Ovary (tissue), 3 donors: ENCODE results near the gene HHIPL1.

Source experiments
- CTCF ChIP-seq, 3 donors: fragments of 450-650 bp in 2 of 3; fragments of 200-600 bp in 1 of 3; IDR thresholded peaks; one replicate each; pipeline versions ENCODE4 v1.5.1 to v1.8.0; 2016 to 2022; ENCODE audit warnings: antibody characterized with exemption in 3 of 3, mild to moderate bottlenecking in 1 of 3
- EP300 ChIP-seq: sonication (generic); formaldehyde crosslinking; IDR thresholded peaks from one replicate; pipeline ENCODE4 v1.6.1; 2017; ENCODE audit warnings: antibody characterized with exemption
- POLR2A ChIP-seq: fragments of 450-650 bp; IDR thresholded peaks from one replicate; pipeline ENCODE4 v1.6.1; 2017; ENCODE audit warnings: antibody characterized with exemption, mild to moderate bottlenecking, moderate library complexity
- donor health status: DM: no; HTN: no; CAD: no.

- TF ChIP-seq CTCF (IDR thresholded peaks at IDR 0.05) (no peak), POLR2A (no peak), EP300 (no peak)
Measured at GRCh38 chr14:99651953-99652746, 7.2 kb downstream of the HHIPL1 start.
